SW480 (cell line): ENCODE results near the gene MUC2.

Experiments used
- DNase-seq: peaks from one replicate; pipeline ENCODE4 v3.0.0-alpha.2; 2016; ENCODE audit warnings: low spot score

The MUC2 gene

GRCh38 chr11:1072116-1072820 is 2.4 kb upstream of the MUC2 start:
- peak; percentile 63 for DNase-seq

GRCh38 chr11:1072821-1073231 is 1.8 kb upstream of the MUC2 start:
- DNase-seq, result no peak

GRCh38 chr11:1073261-1073724 is 1.4 kb upstream of the MUC2 start:
- DNase-seq, result peak; percentile 53

- no peak for DNase-seq
These were observed 827 bp upstream of the MUC2 start for GRCh38 chr11:1073851-1074243.

GRCh38 chr11:1075341-1075911 is 752 bp downstream of the MUC2 start:
- no peak for DNase-seq

GRCh38 chr11:1076061-1076665 is 1.5 kb downstream of the MUC2 start:
- no peak for DNase-seq

- no peak for DNase-seq
These were observed 2.4 kb downstream of the MUC2 start for GRCh38 chr11:1077033-1077416.

- no peak for DNase-seq
These were observed 2.9 kb downstream of the MUC2 start for GRCh38 chr11:1077417-1078119.

GRCh38 chr11:1078191-1078601 is 3.5 kb downstream of the MUC2 start:
- DNase-seq, result no peak

- no peak for DNase-seq
These were observed 7.1 kb downstream of the MUC2 start for GRCh38 chr11:1081601-1082311.

- no peak for DNase-seq
These were observed 7.7 kb downstream of the MUC2 start for GRCh38 chr11:1082346-1082727.

GRCh38 chr11:1082728-1083620 is 8.3 kb downstream of the MUC2 start:
- no peak for DNase-seq

GRCh38 chr11:1083621-1084551 is 9.2 kb downstream of the MUC2 start:
- DNase-seq, result no peak

GRCh38 chr11:1084561-1085439 is 10.1 kb downstream of the MUC2 start:
- no peak for DNase-seq

GRCh38 chr11:1085440-1086170 is 10.9 kb downstream of the MUC2 start:
- no peak for DNase-seq

GRCh38 chr11:1086171-1087102 is 11.8 kb downstream of the MUC2 start:
- no peak for DNase-seq

- DNase-seq, result no peak
These were observed 12.7 kb downstream of the MUC2 start for GRCh38 chr11:1087279-1087960.
